ENCODE data around the gene LSAMP. TPM values are rescaled to one million over a fixed set of nuclear protein-coding genes. Genes with fewer than 3 reads are reported as not detected.
A peak's percentile ranks its signal among the peaks of the same experiment; 100 is the strongest.
"Not testable (repeated sequence)": the region's sequence is repeated elsewhere in the genome, so short reads cannot be mapped to it uniquely, and the experiment has no call there.

The LSAMP gene
- total RNA-seq, 4 donors from 2014 or later = 0.30 to 5.5 (median 1.4) TPM

- peak overlapping the region; percentile 62 to 80 (median 70) for H3K4me3 ChIP-seq
- no peaks in the 10 kb centered on the region for H3K36me3 ChIP-seq
- peak overlapping the region; percentile 88 to 96 (median 94) for H3K27ac ChIP-seq
- peaks cover 10 to 27% (median 11%) of the 10 kb centered on the region in 3 donors for H3K4me1 ChIP-seq
- peak; percentile 64 for DNase-seq
- no peaks in the 10 kb centered on the region for H3K27me3 ChIP-seq
- TF ChIP-seq CTCF (IDR thresholded peaks at IDR 0.05) (peak; percentile 98 to 99 (median 99)), POLR2A (IDR thresholded peaks at IDR 0.05) (peak in 3 of 4 donors; percentile 42 to 66 (median 45))
- WGBS, 2 donors = 1% methylated on average over 20 to 31 of the region's 81 CpGs
- no peaks in the 10 kb centered on the region for H3K9me3 ChIP-seq
- intact Hi-C loops (cut with DNase I) = no loop called here
These were observed 661.1 kb downstream of the LSAMP start for GRCh38 chr3:115783938-115784738.

- H3K27me3 ChIP-seq; H3K36me3 ChIP-seq; DNase-seq; intact Hi-C loops (cut with DNase I); H3K9me3 ChIP-seq: not testable (repeated sequence)
- H3K27ac ChIP-seq = peak overlapping the region in 3 of 4 donors; percentile 88 to 96 (median 92)
- peaks cover 10 to 21% (median 11%) of the 10 kb centered on the region in 3 donors for H3K4me1 ChIP-seq
- peak overlapping the region; percentile 62 to 80 (median 70) for H3K4me3 ChIP-seq
- WGBS, 2 donors = 42 to 53% methylated on average over 13 of the region's 13 CpGs
These were observed 661.9 kb downstream of the LSAMP start for GRCh38 chr3:115783426-115783825.

GRCh38 chr3:115779011-115779410, 666.3 kb downstream of the LSAMP start:
- no peaks in the 10 kb centered on the region for H3K27me3 ChIP-seq
- peaks cover under 1 to 9% (median 6%) of the 10 kb centered on the region in 3 donors for H3K4me1 ChIP-seq
- no peak for DNase-seq
- H3K36me3 ChIP-seq = no peaks in the 10 kb centered on the region
- 84 to 93% methylated on average over 2 of the region's 2 CpGs for WGBS, 2 donors
- H3K9me3 ChIP-seq = no peaks in the 10 kb centered on the region
- intact Hi-C loops (cut with DNase I) = no loop called here
- no peak overlapping the region for H3K27ac ChIP-seq
- no peak overlapping the region for H3K4me3 ChIP-seq
- no peak for TF ChIP-seq POLR2A (IDR thresholded peaks at IDR 0.05)
- TF ChIP-seq CTCF (IDR thresholded peaks at IDR 0.05) = no peak

- no peak for TF ChIP-seq POLR2A (IDR thresholded peaks at IDR 0.05)
- no peak for TF ChIP-seq CTCF (IDR thresholded peaks at IDR 0.05)
- no peaks in the 10 kb centered on the region for H3K4me1 ChIP-seq
- H3K36me3 ChIP-seq = no peaks in the 10 kb centered on the region
- H3K9me3 ChIP-seq = no peaks in the 10 kb centered on the region
- H3K4me3 ChIP-seq = no peak overlapping the region
- intact Hi-C loops (cut with DNase I) = no loop called here
- H3K27ac ChIP-seq = no peak overlapping the region
- H3K27me3 ChIP-seq = no peaks in the 10 kb centered on the region
- no peak for DNase-seq
- WGBS, 2 donors = 54 to 56% methylated on average over 1 of the region's 1 CpG
These were observed 672.3 kb downstream of the LSAMP start for GRCh38 chr3:115772951-115773350.

GRCh38 chr3:115768661-115769060, 676.6 kb downstream of the LSAMP start:
- no peaks in the 10 kb centered on the region for H3K27me3 ChIP-seq
- no peak for DNase-seq
- no peak overlapping the region for H3K27ac ChIP-seq
- WGBS, 2 donors = 67 to 88% methylated on average over 3 of the region's 3 CpGs
- H3K36me3 ChIP-seq = no peaks in the 10 kb centered on the region
- no peaks in the 10 kb centered on the region for H3K9me3 ChIP-seq
- H3K4me3 ChIP-seq = no peak overlapping the region
- no peak for TF ChIP-seq CTCF (IDR thresholded peaks at IDR 0.05)
- TF ChIP-seq POLR2A (IDR thresholded peaks at IDR 0.05) = no peak
- H3K4me1 ChIP-seq = peaks cover 0 to 14% (median 4%) of the 10 kb centered on the region in 3 donors
- intact Hi-C loops (cut with DNase I) = no loop called here

Data from esophagus squamous epithelium (tissue), 5 donors.